DMS153 treated with DMSO at 0.1 percent for 48 hours (cell line): ENCODE measurements around the gene FOXD1.

ENCODE experiments used
- DNase-seq: peaks from one replicate; lab custom pipeline; 2025; ENCODE audit not compliant: unreplicated experiment; lab: John Stamatoyannopoulos, UW

Gene FOXD1

GRCh38 chr5:73441378-73441777, 7.2 kb downstream of the FOXD1 start:
- no peak for DNase-seq

- DNase-seq: no peak
Measured at GRCh38 chr5:73440262-73440661, 8.3 kb downstream of the FOXD1 start.

GRCh38 chr5:73438645-73439470, 9.7 kb downstream of the FOXD1 start:
- no peak for DNase-seq

GRCh38 chr5:73437777-73438644, 10.6 kb downstream of the FOXD1 start:
- DNase-seq: no peak

GRCh38 chr5:73437101-73437776, 11.3 kb downstream of the FOXD1 start:
- no peak for DNase-seq

- no peak for DNase-seq
Measured at GRCh38 chr5:73436535-73437100, 12.0 kb downstream of the FOXD1 start.

GRCh38 chr5:73435759-73436534, 12.6 kb downstream of the FOXD1 start:
- no peak for DNase-seq

GRCh38 chr5:73434907-73435306, 13.7 kb downstream of the FOXD1 start:
- DNase-seq: no peak

- DNase-seq: no peak
Measured at GRCh38 chr5:73434461-73434860, 14.1 kb downstream of the FOXD1 start.

GRCh38 chr5:73433982-73434342, 14.6 kb downstream of the FOXD1 start:
- no peak for DNase-seq

- DNase-seq: no peak
Measured at GRCh38 chr5:73433272-73433981, 15.2 kb downstream of the FOXD1 start.

GRCh38 chr5:73431204-73431851, 17.2 kb downstream of the FOXD1 start:
- DNase-seq: no peak

- no peak for DNase-seq
Measured at GRCh38 chr5:73426034-73426433, 22.5 kb downstream of the FOXD1 start.

GRCh38 chr5:73424556-73424977, 24.0 kb downstream of the FOXD1 start:
- DNase-seq: no peak

GRCh38 chr5:73422164-73422563, 26.4 kb downstream of the FOXD1 start:
- DNase-seq: no peak

- DNase-seq: no peak
Measured at GRCh38 chr5:73420666-73421065, 27.9 kb downstream of the FOXD1 start.

- no peak for DNase-seq
Measured at GRCh38 chr5:73419465-73420390, 28.8 kb downstream of the FOXD1 start.

GRCh38 chr5:73419117-73419464, 29.5 kb downstream of the FOXD1 start:
- no peak for DNase-seq
